ENCODE results near the gene ANO10.

Gene ANO10

GRCh38 chr3:43410592-43410991 is 211.2 kb downstream of the ANO10 start:
- no peak for TF ChIP-seq CTCF (IDR thresholded peaks at IDR 0.05; ENCODE audit: borderline replicate concordance, insufficient read depth, low read depth, low read length)
- no peak overlapping the region for H3K4me3 ChIP-seq (ENCODE audit: low read depth, low read length)

GRCh38 chr3:43409506-43409905 is 212.3 kb downstream of the ANO10 start:
- no peak for TF ChIP-seq CTCF (IDR thresholded peaks at IDR 0.05; ENCODE audit: borderline replicate concordance, insufficient read depth, low read depth, low read length)
- no peak overlapping the region for H3K4me3 ChIP-seq (ENCODE audit: low read depth, low read length)

- TF ChIP-seq CTCF (IDR thresholded peaks at IDR 0.05; ENCODE audit: borderline replicate concordance, insufficient read depth, low read depth, low read length): no peak
- H3K4me3 ChIP-seq (ENCODE audit: low read depth, low read length): no peak overlapping the region
Measured at GRCh38 chr3:43406643-43407023, 215.2 kb downstream of the ANO10 start.

GRCh38 chr3:43405888-43406642 is 215.7 kb downstream of the ANO10 start:
- no peak overlapping the region for H3K4me3 ChIP-seq (ENCODE audit: low read depth, low read length)
- TF ChIP-seq CTCF (IDR thresholded peaks at IDR 0.05; ENCODE audit: borderline replicate concordance, insufficient read depth, low read depth, low read length): no peak

GRCh38 chr3:43400781-43401730 is 220.8 kb downstream of the ANO10 start:
- no peak overlapping the region for H3K4me3 ChIP-seq (ENCODE audit: low read depth, low read length)
- TF ChIP-seq CTCF (IDR thresholded peaks at IDR 0.05; ENCODE audit: borderline replicate concordance, insufficient read depth, low read depth, low read length): no peak

GRCh38 chr3:43400167-43400566 is 221.6 kb downstream of the ANO10 start:
- TF ChIP-seq CTCF (IDR thresholded peaks at IDR 0.05; ENCODE audit: borderline replicate concordance, insufficient read depth, low read depth, low read length): no peak
- no peak overlapping the region for H3K4me3 ChIP-seq (ENCODE audit: low read depth, low read length)

Measured in GM12875 (cell line).